CMK (cell line): ENCODE measurements around the gene ABCA12.
A peak's percentile ranks its signal among the peaks of the same experiment; 100 is the strongest.

Source experiments
- DNase-seq: peaks from one replicate; pipeline ENCODE4 v3.0.0-alpha.2; 2010; ENCODE audit warnings: low read depth

The ABCA12 gene

DNA sequence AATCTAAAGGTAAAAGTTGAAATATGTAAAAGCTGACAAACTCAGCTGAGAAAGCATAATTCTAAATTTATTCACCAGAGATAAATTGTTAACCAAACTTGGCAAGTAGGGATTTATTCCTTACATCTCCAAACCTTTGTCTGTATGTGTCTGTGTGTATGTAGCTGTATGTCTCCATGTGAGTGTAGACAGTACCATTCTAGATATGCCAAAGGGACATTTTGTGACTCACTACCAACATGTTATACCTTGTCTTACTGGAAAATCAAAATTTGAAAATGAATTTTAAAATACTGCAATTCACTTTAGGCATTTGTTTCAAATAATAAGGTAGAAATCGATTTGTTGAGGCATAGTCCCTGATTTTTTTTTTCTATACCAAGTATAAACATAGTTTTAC is 102.1 kb downstream of the ABCA12 start:
- no peak for DNase-seq

DNA sequence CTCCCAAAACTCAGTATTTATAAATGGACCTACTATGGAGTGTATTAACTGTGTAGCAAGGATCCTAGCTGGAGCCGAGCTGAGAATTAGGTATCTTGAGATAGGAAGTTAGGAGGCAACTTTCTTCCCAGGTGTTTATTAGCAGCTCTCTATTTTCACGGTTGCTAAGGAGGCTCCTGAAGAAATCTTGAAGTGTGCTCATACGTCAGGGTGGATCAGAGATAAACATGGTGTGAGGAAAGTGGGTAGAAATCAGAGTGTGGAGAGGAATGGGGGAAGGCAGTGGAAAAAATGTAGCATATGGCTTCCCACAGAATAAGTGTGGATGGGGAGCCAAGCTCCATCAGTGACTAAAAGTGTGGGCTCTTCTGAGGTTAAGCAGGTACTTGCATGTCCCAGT is 104.3 kb downstream of the ABCA12 start:
- no peak for DNase-seq

- DNase-seq: no peak
Measured at GRCh38 chr2:215032153-215032552, 106.3 kb downstream of the ABCA12 start.

DNA sequence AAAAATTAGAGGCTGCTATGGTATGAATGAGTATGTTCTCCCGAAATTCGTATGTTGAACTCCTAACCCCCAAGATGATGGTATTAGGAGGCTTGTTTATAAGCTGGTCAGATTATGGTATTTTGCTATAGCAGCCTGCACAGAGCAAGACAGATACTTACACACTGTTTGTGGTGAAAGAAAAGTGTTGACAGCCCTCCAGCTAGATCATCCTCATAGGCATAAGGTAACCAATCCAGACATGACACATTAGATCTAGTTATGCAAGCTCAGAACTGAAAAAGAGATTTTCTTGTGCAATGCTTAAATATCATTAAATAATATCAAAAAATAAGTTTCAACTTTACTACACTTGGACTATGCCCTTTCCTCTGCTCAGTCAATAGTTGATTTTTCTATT is 107.1 kb downstream of the ABCA12 start:
- DNase-seq: no peak

GRCh38 chr2:215029936-215030335 is 108.5 kb downstream of the ABCA12 start:
- no peak for DNase-seq

DNA sequence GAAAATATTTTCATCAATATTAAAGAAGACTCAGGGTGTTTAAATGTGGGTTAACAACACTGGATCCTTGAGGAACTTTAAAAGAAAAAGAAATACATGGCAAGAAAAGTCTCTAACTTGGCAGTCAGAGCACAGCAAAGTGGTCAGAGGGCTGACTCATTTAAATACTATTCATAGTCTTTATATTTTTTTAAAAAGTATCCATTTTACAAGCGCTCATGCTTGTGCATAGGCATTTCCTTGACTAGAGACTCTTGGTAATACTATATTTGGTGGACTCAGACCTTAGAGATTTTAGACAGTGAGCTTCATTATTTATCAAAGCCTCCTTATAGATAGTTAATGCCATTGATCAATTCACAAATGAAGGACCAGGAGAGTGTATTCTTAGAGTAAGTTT is 110.2 kb downstream of the ABCA12 start:
- no peak for DNase-seq

DNA sequence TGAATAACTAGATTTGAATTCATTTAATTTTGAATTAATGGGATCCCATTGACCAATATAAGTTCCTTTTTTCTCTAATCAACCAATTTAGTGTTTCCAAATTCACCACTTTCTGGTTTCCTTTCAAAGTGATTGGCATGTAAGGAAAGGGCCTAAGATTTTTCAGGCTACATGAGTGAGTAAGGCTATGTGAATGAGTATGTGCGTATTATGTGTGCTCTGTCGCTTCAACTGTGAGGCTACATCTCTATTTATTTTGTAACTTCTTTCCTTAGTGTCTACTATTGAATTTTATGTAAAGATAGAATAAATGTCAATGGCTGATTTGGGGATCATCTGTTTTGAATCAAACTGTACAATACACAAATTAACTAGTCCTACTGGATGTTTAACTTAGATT is 110.6 kb downstream of the ABCA12 start:
- no peak for DNase-seq

GRCh38 chr2:215022910-215023309 is 115.5 kb downstream of the ABCA12 start:
- no peak for DNase-seq

GRCh38 chr2:215022418-215022817 is 116.0 kb downstream of the ABCA12 start:
- DNase-seq: no peak

- DNase-seq: no peak
Measured at GRCh38 chr2:215020283-215020682, 118.1 kb downstream of the ABCA12 start.

DNA sequence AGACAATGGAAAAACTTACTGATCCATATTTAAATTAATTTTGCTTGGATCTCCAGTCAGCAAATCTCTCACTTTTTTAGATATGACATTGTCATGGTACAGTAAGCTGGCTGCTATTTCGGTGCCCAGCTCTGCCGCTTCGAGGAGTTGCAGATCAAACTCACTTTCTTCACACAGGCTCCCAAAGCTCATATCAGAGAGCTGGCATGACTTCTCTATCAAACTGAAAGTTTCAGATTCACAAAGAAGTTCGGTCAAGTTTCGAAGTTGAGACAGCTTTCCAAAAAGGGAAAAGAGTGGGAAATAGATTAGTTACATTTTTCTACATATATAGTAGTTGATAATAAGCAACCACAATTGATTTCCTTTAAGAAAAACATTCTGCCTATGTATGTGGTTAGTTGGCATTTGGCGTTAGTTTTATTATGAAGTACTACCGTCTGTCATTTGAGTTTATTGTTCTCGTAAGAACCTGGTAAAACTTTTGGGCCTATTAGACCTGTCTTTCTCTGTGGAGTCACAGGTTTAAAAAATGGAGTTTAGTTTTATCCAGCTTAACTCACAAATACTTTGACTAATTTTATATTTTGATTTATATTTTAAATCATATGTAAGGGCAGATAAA is 118.8 kb downstream of the ABCA12 start:
- DNase-seq: no peak

DNA sequence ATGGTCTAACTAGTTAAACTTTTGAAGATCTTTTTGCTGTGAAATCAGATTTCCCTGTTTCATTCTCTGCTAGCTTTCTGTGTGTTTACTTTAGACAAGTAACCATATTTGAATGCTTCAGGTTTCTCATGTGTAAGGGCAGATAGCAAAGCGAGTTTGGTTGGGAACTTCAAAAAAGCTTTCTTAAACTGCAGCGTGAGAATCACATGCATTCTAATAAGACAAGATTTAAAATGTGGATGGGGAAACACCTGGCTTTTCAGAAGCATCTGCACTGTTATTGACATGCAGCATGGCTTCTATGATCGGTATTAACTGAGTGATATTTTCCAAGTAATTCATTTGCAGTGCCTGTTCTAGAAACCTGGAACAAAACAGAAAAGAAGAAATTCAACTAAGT is 119.3 kb downstream of the ABCA12 start:
- no peak for DNase-seq

- DNase-seq: no peak
Measured at GRCh38 chr2:215015421-215015820, 123.0 kb downstream of the ABCA12 start.

DNA sequence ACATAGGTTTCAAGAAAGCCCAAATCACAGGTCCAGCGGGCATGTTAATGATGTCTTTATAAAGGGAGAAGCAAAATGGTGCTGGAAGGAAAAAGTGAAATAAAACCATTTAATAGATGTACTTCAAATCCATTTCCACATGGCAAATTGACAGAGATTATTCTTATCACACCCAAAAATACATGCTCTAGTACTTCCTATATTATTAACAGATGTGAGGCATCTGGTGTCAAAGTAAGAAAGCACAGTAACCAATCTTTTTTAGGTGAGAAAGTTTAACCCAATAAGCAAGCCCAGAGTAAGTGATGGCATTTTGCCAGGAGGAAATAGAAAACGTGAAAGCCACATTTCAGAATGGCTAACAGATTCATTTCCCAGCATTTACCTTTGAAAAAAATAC is 128.0 kb downstream of the ABCA12 start:
- DNase-seq: no peak

DNA sequence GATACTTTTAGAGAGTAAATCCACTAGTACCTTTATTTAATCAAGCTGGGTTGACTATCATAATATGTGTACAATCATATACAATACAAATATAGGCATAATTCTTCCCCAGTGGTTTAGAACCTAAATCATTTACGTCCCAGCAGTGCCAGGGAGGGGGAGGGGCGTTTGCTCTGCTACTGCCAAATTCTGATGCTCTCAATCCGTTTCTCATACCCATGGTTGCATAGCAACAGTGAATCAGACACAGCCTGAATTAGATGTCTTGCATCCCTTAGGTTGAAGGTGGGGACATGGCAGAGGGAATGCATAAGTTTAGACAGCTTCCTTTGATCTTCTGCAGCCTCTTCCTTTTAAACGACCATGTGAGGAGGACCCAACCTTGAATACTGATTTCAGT is 135.4 kb downstream of the ABCA12 start:
- no peak for DNase-seq

DNA sequence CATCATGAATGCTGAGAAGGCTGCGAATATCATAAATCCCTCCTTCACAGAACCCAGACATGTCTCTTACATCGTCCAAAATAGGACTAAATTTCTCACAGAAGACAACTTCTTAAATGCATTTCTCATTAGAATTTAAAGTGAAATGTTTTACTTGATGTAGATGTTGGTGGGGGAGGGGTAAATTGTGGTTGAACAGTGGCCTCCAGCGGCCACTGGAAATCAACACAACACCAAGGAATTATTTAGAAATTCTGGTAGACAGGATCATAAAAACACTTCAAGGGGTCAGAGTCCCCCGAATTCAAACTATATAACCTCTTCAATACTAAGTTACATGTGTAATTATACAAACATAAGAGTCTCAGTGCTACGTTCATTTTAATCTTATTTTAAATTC is 135.9 kb downstream of the ABCA12 start:
- DNase-seq: peak; percentile 2

DNA sequence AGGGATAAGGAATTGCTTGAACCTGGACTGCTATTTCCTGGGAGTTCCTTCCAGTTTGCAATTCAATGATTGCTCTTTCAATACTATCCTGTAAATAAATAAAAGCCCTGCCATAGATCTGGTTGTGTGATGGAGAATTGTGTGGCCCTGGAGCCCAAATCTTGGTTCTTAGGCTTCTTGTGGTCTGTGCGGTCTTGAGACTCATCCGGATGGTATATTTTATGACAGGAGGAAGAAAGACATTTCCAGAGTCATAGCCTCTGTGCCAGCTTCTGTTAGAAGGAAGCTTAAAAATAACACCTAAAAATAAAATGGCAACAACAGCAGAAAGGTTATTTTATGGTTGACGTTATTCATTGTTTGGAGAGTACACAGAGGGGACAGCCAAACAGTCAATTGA is 137.7 kb downstream of the ABCA12 start:
- no peak for DNase-seq

- no peak for DNase-seq
Measured at GRCh38 chr2:214995926-214996670, 142.3 kb downstream of the ABCA12 start.

GRCh38 chr2:214995409-214995808 is 143.0 kb downstream of the ABCA12 start:
- DNase-seq: no peak

GRCh38 chr2:214992911-214993310 is 145.5 kb downstream of the ABCA12 start:
- DNase-seq: no peak

DNA sequence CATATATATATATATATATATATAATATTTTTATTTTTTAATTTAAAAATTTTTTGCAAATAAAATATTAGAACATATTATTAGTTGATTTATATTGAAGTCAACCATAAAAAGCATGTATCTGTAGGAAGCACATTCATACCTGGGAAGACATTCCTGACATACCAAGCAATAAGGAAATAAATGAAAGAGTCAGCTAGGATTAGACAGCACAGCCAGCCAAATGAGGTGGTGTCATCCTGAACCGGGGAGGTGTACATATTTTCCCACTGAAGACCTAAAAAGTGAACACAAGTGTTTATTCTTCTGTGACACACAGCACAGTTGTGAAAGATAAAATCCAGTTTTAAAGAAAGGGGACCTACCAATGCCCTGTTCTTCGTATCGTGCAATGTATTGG is 149.2 kb downstream of the ABCA12 start:
- DNase-seq: no peak

GRCh38 chr2:214987261-214987660 is 151.2 kb downstream of the ABCA12 start:
- no peak for DNase-seq

DNA sequence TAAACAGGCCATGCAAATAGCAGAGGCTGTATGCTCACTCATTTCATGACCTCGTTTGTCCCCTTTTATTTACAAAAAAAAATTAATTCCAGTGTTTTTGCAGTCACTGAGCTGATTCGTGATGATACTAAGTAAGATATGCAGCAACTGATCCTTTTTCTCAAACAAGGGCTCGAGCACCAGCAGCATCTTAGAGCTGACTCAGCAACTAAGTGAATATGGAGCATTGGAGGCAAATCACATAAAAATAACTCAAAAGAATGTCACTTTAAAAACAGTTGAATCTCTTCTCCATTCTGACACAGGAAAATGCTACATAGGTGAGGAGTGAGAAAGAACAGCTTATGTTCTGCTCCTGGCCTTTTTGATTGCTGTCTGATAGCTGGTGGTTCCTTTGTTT is 152.8 kb downstream of the ABCA12 start:
- no peak for DNase-seq

- no peak for DNase-seq
Measured at GRCh38 chr2:214966420-214966819, 172.0 kb downstream of the ABCA12 start.
